ENCODE measurements around the gene PRR3. TPM values are rescaled to one million over a fixed set of nuclear protein-coding genes. Genes with fewer than 3 reads are reported as not detected.

Gene PRR3
- polyA plus RNA-seq, 1 donor from 2014 or later: 13.0 TPM

DNA sequence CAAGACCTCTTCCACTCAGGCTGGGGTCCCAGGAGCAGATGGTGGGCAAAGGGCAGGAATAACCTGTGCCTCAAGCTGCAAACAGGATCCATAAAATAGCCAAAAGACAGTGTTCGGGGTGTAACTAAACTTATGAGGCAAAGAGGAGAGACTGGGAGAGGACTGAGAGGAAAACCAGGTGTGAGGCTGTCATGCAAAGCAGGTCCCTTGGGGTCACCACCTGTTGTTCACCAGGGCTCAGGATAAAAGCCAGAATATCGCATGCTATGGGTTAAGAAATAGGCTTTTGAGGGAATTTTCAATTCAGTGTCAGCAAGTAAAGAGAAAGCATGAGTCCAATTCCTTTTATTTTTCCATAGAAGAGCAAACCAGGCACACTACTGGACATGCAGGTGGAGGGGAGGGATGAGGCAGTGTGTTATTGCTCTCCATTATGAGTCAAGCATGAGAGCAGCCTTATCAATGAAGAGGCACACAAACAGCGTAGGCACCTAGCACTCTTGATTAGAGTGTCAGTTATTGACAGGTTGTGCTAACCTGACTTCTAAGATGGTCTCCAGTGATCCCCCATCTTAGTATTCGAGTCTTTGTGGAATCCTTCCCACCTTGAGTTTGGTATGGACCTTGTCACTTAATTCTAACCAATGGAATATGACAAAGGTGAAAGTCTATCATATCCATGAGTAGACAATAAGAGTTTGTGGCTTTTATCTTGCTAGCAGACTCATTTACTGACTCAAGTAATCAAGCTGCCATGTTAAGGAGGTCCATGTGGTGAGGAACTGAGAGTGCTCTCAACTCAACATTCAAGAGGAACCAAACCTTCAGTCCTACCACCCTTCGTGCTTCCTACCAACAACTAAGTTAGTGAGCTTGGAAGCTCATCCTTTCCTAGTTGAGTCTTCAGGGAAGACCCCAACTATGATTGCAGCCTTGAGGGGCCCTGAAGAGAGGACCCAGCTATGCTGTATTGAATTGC is 49.0 kb upstream of the PRR3 start:
- H3K9me2 ChIP-seq (ENCODE audit: insufficient read depth, low read length): no peaks in the 10 kb centered on the region
- no peak overlapping the region for H3K4me2 ChIP-seq (ENCODE audit: low read length)
- no peaks in the 10 kb centered on the region for H4K20me1 ChIP-seq (ENCODE audit: insufficient read depth)
- no peak overlapping the region for H3K4me3 ChIP-seq (ENCODE audit: low read length)
- H2AFZ ChIP-seq (ENCODE audit: low read depth, low read length): no peak overlapping the region
- H3K79me2 ChIP-seq (replicated peaks; ENCODE audit: insufficient read depth, low read length): no peaks in the 10 kb centered on the region
- TF ChIP-seq REST (IDR thresholded peaks at IDR 0.05; ENCODE audit: borderline replicate concordance): no peak
- no peak for TF ChIP-seq TAF1 (IDR thresholded peaks at IDR 0.05; ENCODE audit: low read depth)
- no peak for TF ChIP-seq EP300 (conservative IDR thresholded peaks at IDR 0.05; ENCODE audit: poor library complexity, severe bottlenecking)
- TF ChIP-seq, protein P1, sequence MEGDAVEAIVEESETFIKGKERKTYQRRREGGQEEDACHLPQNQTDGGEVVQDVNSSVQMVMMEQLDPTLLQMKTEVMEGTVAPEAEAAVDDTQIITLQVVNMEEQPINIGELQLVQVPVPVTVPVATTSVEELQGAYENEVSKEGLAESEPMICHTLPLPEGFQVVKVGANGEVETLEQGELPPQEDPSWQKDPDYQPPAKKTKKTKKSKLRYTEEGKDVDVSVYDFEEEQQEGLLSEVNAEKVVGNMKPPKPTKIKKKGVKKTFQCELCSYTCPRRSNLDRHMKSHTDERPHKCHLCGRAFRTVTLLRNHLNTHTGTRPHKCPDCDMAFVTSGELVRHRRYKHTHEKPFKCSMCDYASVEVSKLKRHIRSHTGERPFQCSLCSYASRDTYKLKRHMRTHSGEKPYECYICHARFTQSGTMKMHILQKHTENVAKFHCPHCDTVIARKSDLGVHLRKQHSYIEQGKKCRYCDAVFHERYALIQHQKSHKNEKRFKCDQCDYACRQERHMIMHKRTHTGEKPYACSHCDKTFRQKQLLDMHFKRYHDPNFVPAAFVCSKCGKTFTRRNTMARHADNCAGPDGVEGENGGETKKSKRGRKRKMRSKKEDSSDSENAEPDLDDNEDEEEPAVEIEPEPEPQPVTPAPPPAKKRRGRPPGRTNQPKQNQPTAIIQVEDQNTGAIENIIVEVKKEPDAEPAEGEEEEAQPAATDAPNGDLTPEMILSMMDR (IDR thresholded peaks at IDR 0.05; ENCODE audit: poor library complexity, severe bottlenecking): no peak
- no peak for TF ChIP-seq SMC3 (conservative IDR thresholded peaks at IDR 0.05; ENCODE audit: poor library complexity)
- no peak for TF ChIP-seq MXI1 (conservative IDR thresholded peaks at IDR 0.05; ENCODE audit: poor library complexity, severe bottlenecking)
- TF ChIP-seq EZH2 (IDR thresholded peaks at IDR 0.05; ENCODE audit: borderline replicate concordance, insufficient read depth, low read length, poor library complexity, severe bottlenecking): no peak
- no peak for TF ChIP-seq RAD21 (conservative IDR thresholded peaks at IDR 0.05)
- no peak for TF ChIP-seq POLR2AphosphoS5 (IDR thresholded peaks at IDR 0.05)
- H3F3A ChIP-seq (ENCODE audit: insufficient read depth, low read length, poor library complexity, severe bottlenecking): no peaks in the 10 kb centered on the region
- H3K27ac ChIP-seq (ENCODE audit: low read length): no peak overlapping the region
- no peaks in the 10 kb centered on the region for H3K36me3 ChIP-seq (ENCODE audit: insufficient read depth, low read length)
- no peaks in the 10 kb centered on the region for H3K9me3 ChIP-seq (ENCODE audit: low read length)
- H3K9ac ChIP-seq (ENCODE audit: low read length): no peak overlapping the region
- H3K27me3 ChIP-seq (ENCODE audit: insufficient read depth, low read depth, low read length): no peaks in the 10 kb centered on the region

DNA sequence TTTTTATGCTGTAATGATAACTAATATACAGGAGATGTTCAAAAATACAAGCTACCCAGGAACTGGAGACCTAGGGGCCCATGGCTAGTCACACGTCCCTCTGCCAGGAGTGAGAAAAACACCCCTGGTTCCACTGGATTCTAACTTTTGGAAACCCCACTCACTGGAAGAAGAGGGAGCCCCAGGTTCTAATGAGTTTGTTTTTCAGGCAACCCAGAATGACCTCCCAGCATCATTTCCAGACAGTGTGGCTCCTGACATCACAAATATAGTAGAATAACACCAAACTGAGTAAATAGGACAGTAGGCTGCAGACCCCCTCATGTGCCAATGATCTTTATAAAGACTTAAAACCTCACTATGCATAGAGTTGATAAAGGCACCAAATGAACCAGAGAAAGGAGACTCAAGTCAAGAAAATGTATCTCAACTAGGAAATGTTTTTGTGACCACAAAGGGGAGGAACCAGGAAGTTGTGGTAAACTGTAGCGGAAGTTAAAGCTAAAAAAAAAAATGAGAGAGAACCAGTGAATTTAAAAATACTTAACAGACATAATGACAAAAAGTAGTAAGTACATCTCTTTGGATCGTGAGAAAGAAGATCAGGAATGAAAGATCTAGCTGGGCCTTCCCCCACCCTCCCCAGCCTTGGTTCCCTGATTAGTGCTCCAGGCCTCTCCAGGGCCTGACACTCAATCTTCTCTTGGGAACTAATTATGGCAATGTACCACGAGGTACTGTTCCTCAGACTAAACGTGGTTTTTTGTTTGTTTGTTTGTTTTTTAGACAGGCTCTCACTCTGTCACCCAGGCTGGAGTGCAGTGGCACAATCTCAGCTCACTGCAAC is 48.0 kb upstream of the PRR3 start:
- no peak overlapping the region for H2AFZ ChIP-seq (ENCODE audit: low read depth, low read length)
- no peaks in the 10 kb centered on the region for H4K20me1 ChIP-seq (ENCODE audit: insufficient read depth)
- no peaks in the 10 kb centered on the region for H3K79me2 ChIP-seq (replicated peaks; ENCODE audit: insufficient read depth, low read length)
- no peaks in the 10 kb centered on the region for H3K9me2 ChIP-seq (ENCODE audit: insufficient read depth, low read length)
- TF ChIP-seq EP300 (conservative IDR thresholded peaks at IDR 0.05; ENCODE audit: poor library complexity, severe bottlenecking): no peak
- no peak for TF ChIP-seq POLR2AphosphoS5 (IDR thresholded peaks at IDR 0.05)
- TF ChIP-seq, protein P1 (IDR thresholded peaks at IDR 0.05; ENCODE audit: poor library complexity, severe bottlenecking): no peak
- TF ChIP-seq SMC3 (conservative IDR thresholded peaks at IDR 0.05; ENCODE audit: poor library complexity): no peak
- no peak for TF ChIP-seq TAF1 (IDR thresholded peaks at IDR 0.05; ENCODE audit: low read depth)
- TF ChIP-seq MXI1 (conservative IDR thresholded peaks at IDR 0.05; ENCODE audit: poor library complexity, severe bottlenecking): no peak
- TF ChIP-seq EZH2 (IDR thresholded peaks at IDR 0.05; ENCODE audit: borderline replicate concordance, insufficient read depth, low read length, poor library complexity, severe bottlenecking): no peak
- no peak for TF ChIP-seq RAD21 (conservative IDR thresholded peaks at IDR 0.05)
- TF ChIP-seq REST (IDR thresholded peaks at IDR 0.05; ENCODE audit: borderline replicate concordance): no peak
- H3F3A ChIP-seq (ENCODE audit: insufficient read depth, low read length, poor library complexity, severe bottlenecking): no peaks in the 10 kb centered on the region
- H3K9ac ChIP-seq (ENCODE audit: low read length): no peak overlapping the region
- no peak overlapping the region for H3K4me3 ChIP-seq (ENCODE audit: low read length)
- H3K4me2 ChIP-seq (ENCODE audit: low read length): no peak overlapping the region
- no peaks in the 10 kb centered on the region for H3K9me3 ChIP-seq (ENCODE audit: low read length)
- H3K36me3 ChIP-seq (ENCODE audit: insufficient read depth, low read length): no peaks in the 10 kb centered on the region
- H3K27ac ChIP-seq (ENCODE audit: low read length): no peak overlapping the region
- no peaks in the 10 kb centered on the region for H3K27me3 ChIP-seq (ENCODE audit: insufficient read depth, low read depth, low read length)
